IPS-18a (cell line): ENCODE measurements around the gene DACH1.

Source experiments
- H3K27ac ChIP-seq: one replicate; pipeline ENCODE4 v1.5.1; 2013; ENCODE audit warnings: low read length
- H3K27me3 ChIP-seq: one replicate; pipeline ENCODE4 v1.6.1; 2013; ENCODE audit warnings: mild to moderate bottlenecking, low read length; ENCODE audit not compliant: control insufficient read depth, insufficient read depth
- H3K36me3 ChIP-seq: one replicate; pipeline ENCODE4 v1.6.1; 2013; ENCODE audit warnings: low read depth, low read length; ENCODE audit not compliant: control insufficient read depth
- H3K4me1 ChIP-seq: one replicate; pipeline ENCODE4 v1.6.1; 2013; ENCODE audit warnings: low read depth, low read length; ENCODE audit not compliant: control insufficient read depth
- H3K4me3 ChIP-seq: one replicate; pipeline ENCODE4 v1.5.1; 2013; ENCODE audit warnings: low read length
- H3K9ac ChIP-seq: one replicate; pipeline ENCODE4 v1.6.1; 2013; ENCODE audit warnings: mild to moderate bottlenecking, low read length, moderate library complexity
- H3K9me3 ChIP-seq: one replicate; pipeline ENCODE4 v1.6.1; 2013; ENCODE audit warnings: low read depth, low read length; ENCODE audit not compliant: control insufficient read depth

Gene DACH1

DNA sequence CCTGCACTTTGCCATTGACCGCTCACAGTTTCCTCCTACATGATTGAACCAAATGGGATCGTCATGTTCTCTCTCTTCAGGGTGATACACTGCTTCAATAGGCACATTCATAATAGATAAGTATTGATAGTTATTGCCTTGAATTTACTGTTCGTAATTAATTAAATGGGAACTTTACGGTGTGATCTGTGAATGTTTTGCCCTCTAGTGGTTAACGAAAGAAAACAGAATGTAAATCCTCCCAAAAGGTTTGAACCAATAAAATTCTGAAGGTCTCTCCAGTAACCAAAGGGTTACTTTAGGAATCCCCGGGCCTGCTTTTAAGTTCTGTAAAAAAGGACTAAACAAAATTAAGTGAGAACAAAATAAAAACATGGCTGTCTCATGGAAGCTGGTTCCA, 389.3 kb downstream of the DACH1 start:
- Histone ChIP-seq H3K27ac (no peak overlapping the region), H3K36me3 (no peaks in the 10 kb centered on the region), H3K27me3 (no peaks in the 10 kb centered on the region), H3K9me3 (no peaks in the 10 kb centered on the region), H3K9ac (no peak overlapping the region), H3K4me3 (no peak overlapping the region), H3K4me1 (no peaks in the 10 kb centered on the region)

DNA sequence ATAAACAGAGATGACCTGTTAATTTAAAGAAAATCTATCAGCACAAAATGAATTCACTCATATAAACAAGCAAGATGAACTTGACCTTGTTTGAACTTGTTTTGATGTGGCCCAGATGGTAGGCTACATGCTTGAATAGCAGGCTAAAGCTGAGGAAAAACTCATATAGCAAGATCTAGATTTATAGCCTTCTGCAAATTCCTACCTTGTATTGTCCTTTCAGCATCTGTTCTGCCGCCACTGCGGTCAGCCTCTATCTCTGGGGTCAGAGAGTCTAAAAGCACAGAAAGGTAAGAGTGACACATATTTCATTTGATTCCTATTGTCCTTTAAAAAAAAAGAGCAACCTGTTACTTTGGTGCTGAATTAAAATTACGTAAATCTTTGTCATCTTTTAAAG, 392.1 kb downstream of the DACH1 start:
- H3K27ac ChIP-seq = no peak overlapping the region
- H3K9ac ChIP-seq = no peak overlapping the region
- H3K27me3 ChIP-seq = no peaks in the 10 kb centered on the region
- no peaks in the 10 kb centered on the region for H3K36me3 ChIP-seq
- H3K4me3 ChIP-seq = no peak overlapping the region
- no peaks in the 10 kb centered on the region for H3K9me3 ChIP-seq
- no peaks in the 10 kb centered on the region for H3K4me1 ChIP-seq

DNA sequence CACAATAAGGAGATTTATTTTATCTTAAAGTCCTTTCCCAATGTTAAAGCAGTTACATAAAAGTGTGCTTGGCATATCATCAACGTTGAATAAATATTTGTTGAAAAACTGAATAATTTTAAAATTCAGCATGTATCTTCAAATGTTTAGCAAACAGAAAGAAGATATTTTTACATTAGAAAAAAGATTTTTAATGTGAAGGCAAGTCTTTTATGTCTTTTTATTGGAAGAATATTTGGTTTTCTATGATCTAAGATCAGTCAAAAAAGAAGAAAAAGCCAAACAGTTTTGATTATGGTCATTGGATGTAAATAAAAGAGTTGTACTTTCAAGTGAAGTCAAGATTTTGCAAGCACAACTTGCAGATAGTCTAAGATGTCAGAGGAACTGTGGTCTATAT, 397.4 kb downstream of the DACH1 start:
- H3K4me1 ChIP-seq = no peaks in the 10 kb centered on the region
- H3K9ac ChIP-seq = no peak overlapping the region
- H3K27ac ChIP-seq = no peak overlapping the region
- H3K36me3 ChIP-seq = no peaks in the 10 kb centered on the region
- H3K4me3 ChIP-seq = no peak overlapping the region
- no peaks in the 10 kb centered on the region for H3K27me3 ChIP-seq
- no peaks in the 10 kb centered on the region for H3K9me3 ChIP-seq

DNA sequence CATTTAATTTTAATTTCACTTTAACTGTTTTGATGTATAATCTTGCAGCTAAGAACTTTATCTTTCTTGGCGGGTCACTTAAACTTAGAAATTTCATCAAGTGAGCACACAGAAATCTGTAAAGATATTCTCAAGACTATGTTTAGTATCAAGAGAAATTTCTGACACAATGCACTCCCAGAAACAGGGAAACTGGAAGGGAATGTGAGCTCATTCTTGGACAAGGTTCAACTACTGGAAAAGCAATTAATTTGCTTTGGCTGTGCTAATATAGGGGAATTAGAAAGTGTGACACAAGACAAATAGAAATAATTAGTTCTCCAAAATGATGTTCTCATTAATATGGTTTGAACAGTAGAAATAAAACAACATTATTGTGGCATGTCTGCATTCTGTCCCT, 402.3 kb downstream of the DACH1 start:
- no peak overlapping the region for H3K4me3 ChIP-seq
- no peak overlapping the region for H3K9ac ChIP-seq
- no peak overlapping the region for H3K27ac ChIP-seq
- H3K4me1 ChIP-seq = no peaks in the 10 kb centered on the region
- H3K27me3 ChIP-seq = no peaks in the 10 kb centered on the region
- no peaks in the 10 kb centered on the region for H3K9me3 ChIP-seq
- H3K36me3 ChIP-seq = no peaks in the 10 kb centered on the region

DNA sequence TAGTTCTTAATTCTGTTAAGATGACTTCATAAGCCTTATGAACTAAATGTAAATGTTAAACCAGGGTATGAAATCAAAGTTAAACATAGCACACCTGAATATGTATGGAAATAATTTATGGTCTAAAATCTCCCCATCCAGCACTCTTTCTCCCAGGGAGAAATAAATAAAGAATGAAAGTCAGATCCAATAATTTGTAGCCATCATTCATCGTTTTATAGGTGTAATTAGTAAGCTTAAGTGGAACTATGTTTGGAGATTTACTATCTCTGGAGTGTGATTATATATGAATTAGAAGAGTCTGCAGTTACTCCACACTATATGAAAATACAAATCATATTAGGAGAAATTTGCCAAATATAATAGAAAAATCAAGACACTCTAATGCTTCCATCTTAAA, 405.1 kb downstream of the DACH1 start:
- H3K4me1 ChIP-seq = no peaks in the 10 kb centered on the region
- H3K4me3 ChIP-seq = no peak overlapping the region
- H3K36me3 ChIP-seq = no peaks in the 10 kb centered on the region
- no peak overlapping the region for H3K9ac ChIP-seq
- H3K9me3 ChIP-seq = no peaks in the 10 kb centered on the region
- no peak overlapping the region for H3K27ac ChIP-seq
- no peaks in the 10 kb centered on the region for H3K27me3 ChIP-seq

DNA sequence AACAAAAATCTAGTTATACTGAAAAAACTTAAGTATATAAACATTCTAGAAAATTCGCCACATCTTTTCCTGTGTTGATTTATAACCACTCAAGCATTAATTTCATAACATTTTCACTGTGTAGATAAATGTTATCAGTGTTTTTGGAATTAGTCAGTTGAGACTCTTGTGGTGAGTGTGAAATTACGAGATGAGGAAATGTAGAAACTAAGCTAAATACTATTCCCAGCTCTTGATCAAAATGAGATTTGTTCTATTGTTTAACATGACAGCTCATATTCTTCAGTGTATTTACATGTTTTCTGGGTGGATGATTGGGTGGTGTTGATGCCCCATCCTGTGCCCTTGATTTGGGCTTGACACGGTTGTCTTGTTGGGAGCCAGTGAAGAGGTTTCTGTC, 406.8 kb downstream of the DACH1 start:
- H3K9ac ChIP-seq = no peak overlapping the region
- no peaks in the 10 kb centered on the region for H3K4me1 ChIP-seq
- no peaks in the 10 kb centered on the region for H3K27me3 ChIP-seq
- H3K4me3 ChIP-seq = no peak overlapping the region
- H3K9me3 ChIP-seq = no peaks in the 10 kb centered on the region
- no peaks in the 10 kb centered on the region for H3K36me3 ChIP-seq
- no peak overlapping the region for H3K27ac ChIP-seq

DNA sequence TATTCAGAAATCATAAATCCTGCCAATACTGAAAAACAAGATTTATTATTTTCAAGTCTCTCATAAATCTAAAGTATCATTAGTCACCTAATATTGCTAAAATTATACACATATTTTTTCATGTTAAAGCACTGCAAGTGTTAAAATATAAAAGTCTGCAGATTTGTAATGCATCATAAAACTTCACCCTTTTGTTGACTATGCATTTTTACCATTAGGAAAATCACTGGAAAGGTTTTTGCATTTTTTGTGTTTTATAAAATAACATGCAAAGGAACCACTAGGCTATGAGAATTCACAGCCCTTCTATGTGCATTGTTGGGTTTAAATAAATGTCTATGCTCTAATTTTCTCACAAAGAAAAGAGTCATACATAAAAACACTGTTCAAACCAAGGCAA, 407.3 kb downstream of the DACH1 start:
- Histone ChIP-seq H3K36me3 (no peaks in the 10 kb centered on the region), H3K4me3 (no peak overlapping the region), H3K4me1 (no peaks in the 10 kb centered on the region)

DNA sequence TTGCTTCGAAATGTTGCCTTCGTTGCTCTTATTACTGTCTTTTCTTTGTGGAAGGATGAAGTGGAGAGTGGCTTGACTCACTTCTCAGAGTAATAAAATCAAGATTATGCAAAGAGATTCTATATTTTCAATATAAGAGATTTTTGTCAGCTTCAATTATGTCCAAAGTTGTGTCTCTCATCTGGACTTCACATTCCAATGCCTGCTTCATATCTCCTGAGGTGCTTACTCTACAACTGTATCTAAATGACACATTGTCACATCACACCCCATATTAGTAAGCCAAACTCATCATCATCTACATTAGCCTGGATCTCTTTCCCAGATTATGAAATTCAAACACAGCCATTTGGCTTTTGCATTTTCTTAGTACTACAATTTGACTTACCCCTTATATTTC, 409.4 kb downstream of the DACH1 start:
- Histone ChIP-seq H3K4me1 (no peaks in the 10 kb centered on the region), H3K4me3 (no peak overlapping the region), H3K36me3 (no peaks in the 10 kb centered on the region), H3K9ac (no peak overlapping the region), H3K27ac (no peak overlapping the region), H3K27me3 (no peaks in the 10 kb centered on the region), H3K9me3 (no peaks in the 10 kb centered on the region)

More for the DNA sequence above, 407.3 kb downstream of the DACH1 start:
- no peaks in the 10 kb centered on the region for H3K9me3 ChIP-seq
- no peak overlapping the region for H3K9ac ChIP-seq
- H3K27me3 ChIP-seq = no peaks in the 10 kb centered on the region
- H3K27ac ChIP-seq = no peak overlapping the region

DNA sequence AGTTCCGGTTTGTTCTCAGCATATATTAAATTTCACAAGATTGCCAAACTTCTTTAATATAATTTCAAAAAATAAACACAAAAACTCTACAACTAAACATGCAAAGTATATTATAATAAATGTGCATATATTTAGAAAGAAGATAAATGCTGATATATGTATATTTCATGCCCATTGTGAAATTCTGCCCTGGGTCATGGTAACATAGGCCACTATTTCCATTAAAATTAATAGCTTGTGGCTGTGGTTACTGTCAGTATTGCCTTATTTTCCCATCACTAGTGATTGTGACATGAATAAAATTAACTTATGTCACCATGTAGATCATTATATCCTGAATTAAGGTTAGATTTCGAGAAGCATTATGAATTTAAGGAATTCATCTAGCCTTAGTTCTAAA, 410.9 kb downstream of the DACH1 start:
- no peaks in the 10 kb centered on the region for H3K4me1 ChIP-seq

DNA sequence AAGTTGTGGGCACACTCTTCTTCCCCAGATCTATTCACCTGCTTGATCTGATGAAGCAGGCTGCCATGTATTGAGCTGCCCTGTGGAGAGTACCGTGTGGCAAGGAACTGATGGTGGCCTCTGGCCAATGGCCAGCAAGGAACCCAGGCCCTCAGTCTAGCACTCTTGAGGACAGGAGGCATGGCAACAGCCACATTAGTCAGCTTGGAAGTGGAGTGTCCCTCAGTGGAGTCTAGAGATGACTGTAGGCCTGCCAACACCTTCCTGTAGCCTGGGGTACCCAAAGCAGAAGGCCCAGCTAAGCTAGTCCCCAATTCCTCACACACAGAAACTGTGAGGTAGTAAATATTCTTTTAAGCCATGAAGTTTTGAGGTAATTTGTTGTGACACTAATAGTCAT, 412.5 kb downstream of the DACH1 start:
- Histone ChIP-seq H3K27me3 (no peaks in the 10 kb centered on the region), H3K9me3 (no peaks in the 10 kb centered on the region), H3K4me1 (no peaks in the 10 kb centered on the region), H3K9ac (no peak overlapping the region), H3K4me3 (no peak overlapping the region), H3K27ac (no peak overlapping the region), H3K36me3 (no peaks in the 10 kb centered on the region)

More for the DNA sequence above, 410.9 kb downstream of the DACH1 start:
- Histone ChIP-seq H3K27ac (no peak overlapping the region), H3K27me3 (no peaks in the 10 kb centered on the region), H3K36me3 (no peaks in the 10 kb centered on the region), H3K4me3 (no peak overlapping the region), H3K9ac (no peak overlapping the region), H3K9me3 (no peaks in the 10 kb centered on the region)

DNA sequence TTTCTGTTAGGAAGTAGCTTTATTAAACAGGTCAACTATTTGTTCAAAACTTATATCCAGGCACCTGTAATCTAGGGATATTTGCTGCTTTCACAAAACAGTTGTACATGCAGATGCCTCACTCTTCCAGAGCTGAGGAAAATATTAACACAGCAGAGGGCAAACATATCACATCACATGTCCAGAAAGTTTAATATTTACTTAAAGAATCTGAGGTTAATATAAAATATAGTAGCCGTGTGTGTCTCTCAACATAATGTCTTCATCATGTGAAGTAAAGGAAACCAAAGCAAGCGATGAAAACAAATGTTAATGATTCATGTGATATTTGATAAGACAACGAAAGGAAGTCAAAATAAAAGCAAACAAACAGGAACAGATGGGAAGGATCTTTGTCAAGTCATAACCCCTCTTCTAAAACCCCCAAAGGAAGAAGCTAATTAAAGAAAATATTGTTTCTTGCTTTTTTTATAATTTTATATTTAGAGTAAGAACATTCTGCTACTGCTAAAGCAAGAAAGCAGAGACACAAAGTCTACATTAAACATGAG, 418.8 kb downstream of the DACH1 start:
- Histone ChIP-seq H3K4me1 (no peaks in the 10 kb centered on the region), H3K27me3 (no peaks in the 10 kb centered on the region), H3K27ac (no peak overlapping the region), H3K9me3 (no peaks in the 10 kb centered on the region), H3K9ac (no peak overlapping the region), H3K4me3 (no peak overlapping the region), H3K36me3 (no peaks in the 10 kb centered on the region)

DNA sequence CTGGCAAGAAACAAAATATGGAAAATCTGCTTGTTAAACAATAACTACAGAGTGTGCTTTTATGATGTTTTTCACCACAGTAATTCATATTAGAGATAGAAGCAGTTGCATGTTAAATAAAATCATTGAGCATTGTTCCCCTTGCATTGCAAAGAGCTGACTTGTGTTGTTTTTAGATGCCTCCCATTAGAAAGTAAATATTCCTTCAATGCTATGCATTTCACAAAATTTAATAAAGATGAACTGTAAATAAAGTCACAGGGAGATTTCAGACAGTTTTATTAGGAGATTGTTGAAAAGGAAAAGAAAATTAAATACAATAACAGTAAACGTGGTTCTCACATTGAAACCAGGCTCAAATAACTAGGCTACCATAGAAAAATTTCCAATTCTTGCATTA, 429.3 kb downstream of the DACH1 start:
- H3K36me3 ChIP-seq = no peaks in the 10 kb centered on the region
- no peaks in the 10 kb centered on the region for H3K9me3 ChIP-seq
- H3K9ac ChIP-seq = no peak overlapping the region
- H3K4me1 ChIP-seq = no peaks in the 10 kb centered on the region
- no peak overlapping the region for H3K4me3 ChIP-seq
- no peak overlapping the region for H3K27ac ChIP-seq
- no peaks in the 10 kb centered on the region for H3K27me3 ChIP-seq
